ENCODE results near the gene CCDC148.

GRCh38 chr2:158403237-158403636 is 53.3 kb downstream of the CCDC148 start:
- TF ChIP-seq MYC (IDR thresholded peaks at IDR 0.05; ENCODE audit: low read depth, low read length) (no peak), MAX (IDR thresholded peaks at IDR 0.05; ENCODE audit: insufficient read depth, insufficient read length) (no peak), CTCF (IDR thresholded peaks at IDR 0.05; ENCODE audit: extremely low read depth in 1 of 2, insufficient read depth in 1 of 2, low read depth in 1 of 2, low read length in 2 of 2) (no peak), JUN (IDR thresholded peaks at IDR 0.05; ENCODE audit: borderline replicate concordance, insufficient read depth, insufficient read length, low read depth) (no peak), POLR2AphosphoS5 (IDR thresholded peaks at IDR 0.05; ENCODE audit: insufficient read depth, low read depth, low read length) (no peak), POLR2A (IDR thresholded peaks at IDR 0.05; ENCODE audit: low read depth, low read length) (no peak), EZH2 (IDR thresholded peaks at IDR 0.05; ENCODE audit: borderline replicate concordance, low read depth, low read length, severe bottlenecking) (no peak), FOS (IDR thresholded peaks at IDR 0.05; ENCODE audit: borderline replicate concordance, insufficient read depth, low read length) (no peak), GATA2 (IDR thresholded peaks at IDR 0.05; ENCODE audit: insufficient read depth, insufficient read length, low read depth, low read length) (no peak)

Measured in endothelial cell of umbilical vein (primary cell).